Muscle of back (tissue), 11 donors: ENCODE data around the gene METTL25B. TPM values are rescaled to one million over a fixed set of nuclear protein-coding genes. Genes with fewer than 3 reads are reported as not detected.

Experiments used
- DNase-seq, 3 donors: peaks; one replicate each; pipeline versions ENCODE4 v3.0.0 to v3.0.0-alpha.2; 2013
- polyA plus RNA-seq, 10 donors: library from polyadenylated mRNA; unstranded; fragments of 120-200 nt; gene quantifications; one replicate each; pipeline ENCODE4 v1.2.1, GENCODE V29; 2013; ENCODE audit not compliant: insufficient read length in 10 of 10

METTL25B gene
- polyA plus RNA-seq, 10 donors: 13.7 to 27.2 (median 18.3) TPM

DNA sequence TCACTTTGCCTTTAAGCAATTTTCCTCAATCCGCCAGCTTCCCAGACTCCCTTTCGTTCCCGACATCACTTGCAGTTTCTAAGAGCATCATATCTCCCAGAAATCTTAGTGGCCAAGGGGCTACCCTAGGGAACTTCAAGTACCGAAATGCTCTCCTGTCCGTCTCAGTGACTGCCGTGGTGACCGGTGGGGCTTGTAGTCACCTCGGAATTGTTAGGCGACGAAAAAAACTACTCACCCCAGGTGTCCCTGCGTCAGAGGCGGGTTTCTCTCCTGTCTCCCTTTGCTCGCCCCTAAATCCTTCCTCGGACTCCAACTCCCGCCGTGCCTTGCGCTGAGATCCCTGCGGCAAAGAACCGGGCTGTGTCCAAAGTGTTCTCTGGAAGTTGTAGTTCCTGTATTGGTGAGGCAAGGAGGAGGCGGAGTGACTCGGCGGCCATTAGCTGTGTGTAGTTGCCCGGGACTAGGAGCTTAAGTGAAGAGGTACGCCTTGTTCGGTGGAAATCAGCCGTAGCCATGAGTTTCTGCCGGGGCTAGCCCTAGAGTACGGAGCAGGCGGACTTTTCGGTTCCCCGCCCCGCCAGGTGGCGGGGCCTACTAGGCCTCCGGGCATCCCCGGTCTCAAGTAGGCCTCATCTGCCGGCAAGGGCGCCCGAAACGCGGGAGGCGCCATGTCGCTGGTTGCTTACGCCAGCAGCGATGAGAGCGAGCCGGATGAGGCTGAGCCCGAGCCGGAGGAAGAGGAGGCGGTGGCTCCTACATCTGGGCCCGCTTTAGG is 39.0 kb downstream of the METTL25B start, which contains the start of gene PRCC:
TSS of gene PRCC (plus strand) at position 435 of the 778 bp plus-strand sequence. CDS start at position 672, 237 bp downstream.
- DNase-seq: peak; percentile 99 to 100 (median 100)

DNA sequence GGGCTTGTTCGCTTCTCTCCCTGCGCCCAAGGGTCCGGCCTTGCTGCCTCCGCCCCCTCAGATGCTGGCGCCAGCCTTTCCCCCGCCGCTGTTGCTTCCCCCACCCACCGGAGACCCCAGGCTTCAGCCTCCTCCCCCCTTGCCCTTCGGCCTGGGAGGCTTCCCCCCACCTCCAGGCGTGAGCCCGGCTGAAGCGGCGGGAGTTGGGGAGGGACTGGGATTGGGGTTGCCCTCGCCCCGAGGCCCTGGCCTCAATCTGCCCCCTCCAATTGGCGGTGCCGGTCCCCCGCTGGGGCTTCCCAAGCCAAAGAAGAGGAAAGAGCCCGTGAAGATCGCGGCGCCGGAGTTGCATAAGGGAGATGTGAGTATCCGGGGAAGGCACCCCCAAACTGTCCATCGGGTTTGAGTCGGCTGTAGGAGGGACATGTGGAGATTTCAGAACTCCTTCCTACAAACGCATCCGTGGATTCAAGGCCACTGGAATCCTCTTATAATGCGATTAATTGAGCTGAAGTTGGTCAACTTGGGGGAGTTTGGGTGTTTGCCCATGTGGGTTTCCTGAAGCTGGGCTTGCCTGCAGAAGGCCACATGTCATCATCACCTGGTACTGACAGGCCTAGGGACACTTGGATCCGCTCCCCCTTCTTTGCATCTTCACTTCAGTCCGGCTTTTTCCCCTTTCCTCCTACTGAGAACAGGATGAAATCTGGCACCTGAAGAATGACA is 39.8 kb downstream of the METTL25B start:
- DNase-seq: no peak

DNA sequence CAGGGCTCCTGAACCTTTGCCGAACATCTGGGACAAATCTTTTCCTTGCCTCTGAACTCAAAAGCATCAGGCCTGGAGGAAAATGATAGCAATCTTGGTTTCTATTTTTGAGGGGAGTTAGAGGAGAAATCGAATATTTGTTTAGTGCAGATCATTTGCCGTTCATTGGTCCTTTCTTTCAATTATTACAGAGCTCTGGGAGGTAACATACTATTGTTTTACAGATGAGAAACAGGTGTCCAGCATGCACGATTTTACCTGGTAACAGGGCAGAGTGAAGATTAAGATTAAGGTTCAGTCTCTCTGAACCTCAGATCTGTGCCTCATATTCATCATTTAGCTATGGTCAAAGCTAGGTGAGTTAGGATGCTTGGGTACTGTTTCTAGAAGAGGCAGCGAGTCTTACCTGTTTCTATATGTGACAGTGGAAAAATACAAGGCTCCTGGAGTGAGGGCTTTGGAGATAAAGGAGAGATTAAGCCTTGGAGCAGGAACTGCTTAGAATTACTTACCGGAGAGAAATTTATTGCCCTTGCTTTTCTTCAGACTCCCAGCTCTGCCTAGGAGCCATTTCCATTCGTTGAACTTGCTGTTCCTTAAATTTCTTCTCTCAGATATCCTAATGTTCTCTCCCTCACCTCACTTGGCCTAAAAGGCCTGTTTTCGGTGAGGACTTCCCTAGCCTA is 40.5 kb downstream of the METTL25B start:
- no peak for DNase-seq

DNA sequence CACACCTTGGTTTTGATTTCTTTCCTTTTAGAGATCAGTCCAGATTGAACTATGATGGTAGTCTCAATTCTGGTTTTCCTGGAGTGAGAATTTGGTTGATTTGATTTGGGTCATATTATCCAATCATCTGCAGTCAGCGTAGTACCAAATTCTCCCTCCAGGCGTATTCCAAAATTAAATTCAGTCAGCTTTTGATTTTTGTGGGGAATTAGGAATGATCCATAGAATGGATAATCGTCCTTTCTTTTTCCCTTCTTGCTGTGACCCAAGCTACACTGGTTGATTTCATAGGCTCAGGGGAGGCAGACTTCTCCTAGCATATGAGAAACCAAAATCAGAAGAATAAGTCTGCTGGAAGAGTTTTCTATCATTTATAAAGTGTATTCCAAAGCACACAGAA is 44.0 kb downstream of the METTL25B start:
- DNase-seq: no peak

DNA sequence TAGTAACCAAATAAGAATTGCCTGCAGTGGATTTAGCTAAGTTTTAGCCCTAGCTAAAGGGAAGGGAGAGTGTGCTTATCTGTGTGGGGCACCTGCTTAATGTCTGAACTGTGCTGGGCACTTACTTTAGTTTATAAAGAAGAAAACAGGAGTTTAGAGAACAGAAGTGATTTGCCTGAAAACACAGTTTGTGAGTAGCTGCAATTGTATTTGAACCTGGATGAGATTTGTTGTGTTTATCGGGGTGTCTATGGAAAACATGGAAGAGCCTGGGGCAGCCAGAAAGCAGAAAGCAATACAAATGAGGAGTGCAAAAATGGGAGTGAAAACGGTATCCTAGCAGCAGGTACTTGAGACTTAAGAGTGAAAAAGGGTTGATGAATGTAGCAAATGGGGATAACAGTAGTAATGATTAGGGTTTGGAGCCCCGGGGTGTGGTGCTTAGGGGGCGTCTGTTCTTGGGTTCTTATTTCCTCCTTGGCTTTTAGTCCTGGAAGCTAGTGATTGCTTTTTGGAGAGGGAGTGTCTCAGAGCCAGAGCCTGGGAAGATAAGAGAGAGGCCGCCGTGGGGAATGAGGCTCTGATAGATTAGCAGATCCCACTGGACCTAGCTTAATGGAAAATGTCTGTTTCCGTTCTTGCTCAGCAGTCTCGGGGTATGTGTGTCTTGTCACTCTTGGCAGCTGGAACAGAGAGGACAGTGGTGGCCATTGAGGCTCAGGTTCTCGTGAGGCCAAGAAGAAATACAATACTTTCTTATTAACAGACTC is 44.6 kb downstream of the METTL25B start:
- peak in 1 of 3 donors; percentile 46 for DNase-seq

DNA sequence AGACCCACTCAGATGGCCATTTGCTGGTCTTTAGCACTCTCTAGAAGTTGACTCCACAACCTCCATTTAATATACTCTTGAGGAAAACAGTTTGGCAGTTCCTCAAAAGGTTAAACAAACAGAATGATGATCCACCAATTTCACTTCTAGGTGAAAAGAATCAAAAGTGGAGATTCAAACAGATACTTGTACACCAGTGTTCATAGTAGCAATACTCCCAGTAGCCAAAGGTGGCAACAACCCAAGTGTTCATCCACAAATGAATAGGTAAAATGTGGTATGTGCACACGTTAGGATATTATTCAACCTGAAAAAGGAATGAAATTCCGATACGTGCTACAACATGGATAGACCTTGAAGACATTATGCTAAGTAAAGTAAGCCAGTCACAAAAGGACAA is 45.3 kb downstream of the METTL25B start:
- DNase-seq: no peak

DNA sequence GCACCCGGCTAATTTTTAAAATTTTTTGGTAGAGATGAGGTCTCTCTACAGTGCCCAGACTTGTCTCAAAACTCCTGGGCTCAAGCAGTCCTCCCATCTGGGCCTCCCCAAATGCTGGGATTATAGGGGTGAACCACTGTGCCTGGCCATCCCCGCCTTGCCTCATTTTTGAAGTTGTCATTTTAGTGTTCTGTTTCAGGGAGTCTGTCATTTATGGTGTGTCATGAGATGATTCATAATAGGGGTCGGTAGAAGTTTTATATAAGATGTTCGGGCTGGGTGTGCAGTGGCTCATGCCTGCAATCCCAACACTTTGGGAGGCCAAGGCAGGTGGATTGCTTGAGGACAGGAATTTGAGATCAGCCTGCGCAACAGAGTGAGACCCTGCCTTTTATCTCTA is 47.5 kb downstream of the METTL25B start:
- DNase-seq: no peak

DNA sequence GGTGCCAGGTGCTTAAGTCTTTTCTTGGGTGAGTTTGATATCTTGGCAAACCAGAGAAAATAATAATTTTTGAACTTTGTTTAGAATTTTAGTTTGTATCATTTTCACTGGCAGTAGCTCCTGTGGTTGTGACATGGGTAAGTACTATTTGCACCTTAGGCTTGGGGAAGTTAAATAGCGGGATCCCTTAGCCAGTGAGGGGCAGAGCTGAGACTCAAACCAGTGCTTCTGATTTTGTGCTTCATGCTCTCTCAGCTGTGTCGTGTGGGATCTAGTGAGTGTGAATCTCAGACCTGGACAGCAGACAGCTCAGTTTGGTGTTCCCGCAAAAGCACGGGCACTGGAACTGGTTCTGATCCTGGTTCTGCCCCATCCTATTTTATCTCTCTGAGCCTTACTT is 48.7 kb downstream of the METTL25B start:
- DNase-seq: no peak

DNA sequence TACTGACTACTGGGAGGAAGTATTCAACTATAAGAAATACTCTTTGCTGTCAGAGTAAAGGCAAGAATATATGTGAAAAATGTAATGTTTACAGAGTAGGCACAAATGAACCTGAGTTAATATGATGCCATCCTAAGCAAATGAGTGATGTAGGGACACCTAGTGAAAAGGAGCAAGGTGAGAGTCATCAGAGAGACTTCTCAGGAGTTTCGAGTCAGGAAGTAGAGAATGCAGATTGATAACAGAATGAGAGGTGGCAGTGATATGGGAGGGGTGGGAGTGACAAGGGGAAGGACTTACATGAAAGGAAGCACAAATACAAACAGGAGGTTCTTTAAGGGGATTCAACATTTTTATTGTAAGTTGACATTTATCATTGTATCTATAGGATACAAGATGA is 49.3 kb downstream of the METTL25B start:
- no peak for DNase-seq

DNA sequence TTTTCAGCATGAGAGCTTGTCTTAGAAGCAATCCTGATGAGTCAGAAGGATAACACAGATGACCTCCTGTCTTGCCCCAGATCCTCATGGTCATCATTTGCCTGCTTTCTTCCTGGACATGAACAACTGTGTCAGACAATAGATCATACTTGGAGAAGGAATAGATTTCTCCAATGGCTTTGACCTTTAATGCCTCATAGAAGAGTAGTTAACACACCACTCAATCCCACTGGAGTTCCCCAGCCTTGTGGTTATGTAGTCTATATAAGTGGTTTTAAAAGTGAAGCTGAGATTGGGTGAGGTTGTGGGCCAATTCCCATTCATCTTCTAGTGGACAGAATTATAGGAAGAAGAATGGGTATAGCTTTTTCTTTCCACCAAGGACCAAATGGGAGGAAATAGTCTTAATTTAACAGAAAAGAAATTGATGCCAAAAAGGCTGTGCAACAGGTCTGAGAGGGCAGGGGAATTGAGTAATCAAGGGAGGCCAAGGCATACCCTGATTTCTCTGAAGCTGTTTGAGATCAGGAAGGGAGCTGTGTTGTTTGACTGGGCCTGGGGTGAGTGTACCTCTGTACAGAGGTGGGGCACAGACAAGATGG is 53.4 kb downstream of the METTL25B start:
- no peak for DNase-seq

DNA sequence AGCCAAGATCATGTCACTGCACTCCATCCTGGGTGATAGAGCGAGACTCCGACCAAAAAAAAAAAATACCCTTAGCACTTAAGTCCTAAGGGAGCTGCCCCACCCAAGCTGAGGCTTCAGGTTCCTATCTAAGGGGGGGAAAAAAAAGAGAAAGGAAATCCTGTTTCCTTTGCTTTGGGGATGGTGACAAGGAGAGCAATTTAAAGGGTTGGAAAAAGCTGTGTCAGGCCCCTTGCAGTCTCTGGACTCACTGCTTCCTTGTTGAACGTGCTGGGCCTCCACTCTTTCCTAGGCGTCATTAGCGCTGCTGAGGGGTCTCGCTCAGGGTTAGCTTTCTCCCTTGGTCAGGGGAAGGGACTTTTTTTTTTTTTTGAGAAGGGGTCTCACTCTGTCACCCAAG is 57.2 kb downstream of the METTL25B start:
- no peak for DNase-seq

Other genes with a start within 250 kb of the METTL25B start
- 10 to 100 TPM; 37.3 to 66.8 (median 59.9) TPM for gene MEF2D, start 227.7 kb upstream of the METTL25B start, polyA plus RNA-seq
- 10 to 100 TPM in 2 of 10 donors, 1 to 10 TPM in 8; 5.3 to 11.5 (median 7.3) TPM for gene IQGAP3, start 155.9 kb upstream of the METTL25B start, polyA plus RNA-seq
- under 1 TPM in 8 of 10 donors, not detected in 2; 0.18 to 0.94 (median 0.40) TPM for gene TTC24, start 148.7 kb upstream of the METTL25B start, polyA plus RNA-seq
- 10 to 100 TPM; 23.5 to 38.4 (median 28.9) TPM for gene NAXE, start 136.7 kb upstream of the METTL25B start, polyA plus RNA-seq
- 10 to 100 TPM; 23.4 to 36.7 (median 29.4) TPM for gene GPATCH4, start 127.0 kb upstream of the METTL25B start, polyA plus RNA-seq
- gene HAPLN2, start 109.1 kb upstream of the METTL25B start, polyA plus RNA-seq: under 1 TPM in 8 of 10 donors, not detected in 2; 0.13 to 0.98 (median 0.27) TPM
- gene BCAN, start 86.4 kb upstream of the METTL25B start, polyA plus RNA-seq: 1 to 10 TPM; 1.7 to 5.7 (median 2.1) TPM
- 1,000 to 10,000 TPM in 1 of 10 donors, 100 to 1,000 TPM in 9; 584 to 1,081 (median 826) TPM for gene NES, start 51.1 kb upstream of the METTL25B start, polyA plus RNA-seq
- gene CRABP2, start 22.9 kb upstream of the METTL25B start, polyA plus RNA-seq: 100 to 1,000 TPM; 191 to 363 (median 287) TPM
- 10 to 100 TPM; 20.9 to 28.4 (median 25.2) TPM for gene ISG20L2, start 297 bp downstream of the METTL25B start, polyA plus RNA-seq
- 10 to 100 TPM; 58.4 to 72.1 (median 65.6) TPM for gene MRPL24, start 12.6 kb downstream of the METTL25B start, polyA plus RNA-seq
- gene HDGF, start 23.2 kb downstream of the METTL25B start, polyA plus RNA-seq: 100 to 1,000 TPM; 117 to 171 (median 142) TPM
- 10 to 100 TPM; 49.9 to 78.1 (median 64.9) TPM for gene PRCC, start 39.1 kb downstream of the METTL25B start, polyA plus RNA-seq
- gene SH2D2A, start 88.4 kb downstream of the METTL25B start, polyA plus RNA-seq: 1 to 10 TPM in 1 of 10 donors, under 1 TPM in 9; 0.24 to 1.8 (median 0.67) TPM
- under 1 TPM; 0.20 to 0.54 (median 0.33) TPM for gene INSRR, start 130.6 kb downstream of the METTL25B start, polyA plus RNA-seq
- 1 to 10 TPM in 2 of 10 donors, under 1 TPM in 8; 0.17 to 1.1 (median 0.60) TPM for gene NTRK1, start 132.4 kb downstream of the METTL25B start, polyA plus RNA-seq
- 10 to 100 TPM; 18.1 to 30.3 (median 22.0) TPM for gene PEAR1, start 165.2 kb downstream of the METTL25B start, polyA plus RNA-seq
- 1 to 10 TPM in 3 of 10 donors, under 1 TPM in 7; 0.22 to 1.2 (median 0.81) TPM for gene LRRC71, start 192.2 kb downstream of the METTL25B start, polyA plus RNA-seq